Cerebellar cortex (tissue), 1 donor: Measurements from ENCODE around the gene HBG1.

ENCODE experiments used
- DNase-seq: peaks from one replicate; pipeline ENCODE4 v3.0.0-alpha.2; 2015; ENCODE audit warnings: low spot score

The HBG1 gene

DNA sequence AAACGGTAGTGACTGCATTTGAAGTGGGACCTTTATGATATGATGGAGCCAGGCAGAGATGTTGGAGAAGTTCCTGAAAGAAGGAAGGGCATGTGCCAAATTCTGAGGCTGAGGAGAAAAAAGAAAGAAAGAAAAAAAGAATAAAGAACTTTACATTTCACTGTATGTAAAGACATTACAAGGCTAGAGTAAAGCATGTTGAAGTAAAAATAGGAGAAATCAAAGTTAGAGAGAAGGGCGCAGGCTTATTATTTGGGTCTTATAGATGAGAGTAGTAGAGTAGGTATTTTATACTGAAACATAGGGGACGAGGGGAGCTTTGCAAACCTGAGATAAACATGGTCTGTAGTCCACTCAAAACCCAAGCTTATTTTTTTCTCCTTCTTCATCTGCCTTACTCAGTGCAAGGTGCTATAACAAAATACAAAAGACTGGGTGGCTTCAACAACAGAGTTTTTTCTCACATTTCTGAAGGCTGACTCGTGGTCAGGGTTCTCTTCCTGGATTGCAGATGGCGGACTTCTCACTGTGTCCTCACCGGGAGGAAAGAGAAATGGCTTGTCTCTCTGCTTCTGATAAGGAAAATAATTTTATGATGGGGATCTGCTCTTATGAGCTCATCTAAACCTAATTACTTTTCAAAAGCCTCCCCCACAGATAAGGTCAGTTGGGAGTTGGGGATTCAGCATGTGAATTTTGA lies 2.7 kb downstream of the HBG1 start:
- DNase-seq = no peak

GRCh38 chr11:5245155-5245554 lies 4.5 kb downstream of the HBG1 start:
- DNase-seq = no peak

- DNase-seq = no peak
Measured at GRCh38 chr11:5243816-5244180, 5.9 kb downstream of the HBG1 start.

DNA sequence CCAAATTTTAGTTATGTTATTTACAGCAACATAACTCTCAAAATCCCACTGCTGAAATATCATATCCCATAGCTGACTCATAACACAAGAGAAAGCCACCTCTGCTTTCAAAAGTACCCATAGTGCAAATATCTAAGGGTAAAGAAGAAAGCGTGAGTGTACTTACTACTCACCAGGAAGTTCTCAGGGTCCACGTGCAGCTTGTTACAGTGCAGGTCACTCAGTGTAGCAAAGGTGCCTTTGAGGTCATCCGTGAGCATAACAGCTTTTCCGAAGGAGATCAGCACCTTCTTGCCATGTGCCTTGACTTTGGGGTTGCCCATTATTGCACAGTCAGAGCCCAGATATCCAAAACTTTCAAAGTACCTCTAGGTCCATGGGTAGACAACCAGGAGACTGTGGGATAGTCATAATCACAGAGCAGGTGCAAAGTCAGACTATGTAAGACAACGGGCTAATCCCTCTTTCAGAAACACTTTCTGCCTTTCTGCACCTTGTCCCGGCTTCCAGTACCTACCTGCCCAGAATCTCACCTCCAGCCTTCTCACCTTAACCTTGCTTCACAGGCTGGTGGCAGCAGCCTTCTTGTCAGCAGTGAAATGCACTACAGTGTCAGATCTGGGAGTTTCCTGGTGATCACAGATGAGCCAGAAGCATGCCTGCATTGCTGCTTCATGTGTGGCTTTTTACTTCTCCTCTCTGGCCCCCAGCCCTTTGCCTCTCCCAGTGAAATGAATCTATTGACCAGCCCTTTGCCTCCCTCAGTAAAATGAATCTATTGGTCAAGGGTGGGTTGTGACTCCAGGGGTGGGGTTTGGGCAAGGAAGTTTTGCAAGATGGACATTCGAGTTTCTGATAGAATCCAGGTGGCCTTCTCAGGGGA lies 6.5 kb downstream of the HBG1 start:
- no peak for DNase-seq

DNA sequence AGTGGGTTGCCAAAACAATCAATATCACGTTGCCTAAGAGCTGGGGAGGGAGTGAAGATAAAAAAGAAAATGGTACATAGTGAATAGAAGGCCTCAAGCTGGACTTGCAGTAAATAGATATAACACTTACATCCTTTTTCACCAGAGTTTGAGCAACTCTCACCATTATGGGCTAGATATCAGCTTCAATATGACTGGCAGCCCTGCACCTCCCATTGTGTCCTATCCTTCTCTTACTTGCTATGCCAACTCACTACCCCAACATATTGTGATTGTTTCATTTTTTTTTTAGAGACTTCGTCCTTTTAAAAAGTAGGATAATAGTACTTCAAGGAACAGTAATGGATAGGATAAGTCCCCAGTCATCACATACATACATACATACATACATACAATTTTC lies 7.4 kb downstream of the HBG1 start:
- DNase-seq = no peak

DNA sequence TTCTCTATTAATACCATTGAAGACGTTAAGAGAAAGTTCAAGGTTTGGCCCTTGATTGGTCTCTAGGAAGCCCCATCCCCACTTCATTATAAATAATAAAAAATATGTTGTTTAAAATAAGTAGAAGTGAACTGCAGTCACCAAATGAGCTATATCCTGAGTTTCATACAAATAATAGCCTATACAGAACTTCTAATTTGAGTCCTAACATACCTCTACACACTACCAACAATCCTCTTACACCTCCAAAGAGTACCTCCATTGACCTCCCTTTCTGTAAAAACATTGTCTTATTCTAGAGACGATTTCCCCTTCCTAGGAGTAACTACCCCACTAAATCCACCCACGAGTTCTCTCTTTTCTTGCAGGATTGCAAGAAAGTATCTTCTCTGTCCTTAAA lies 8.2 kb downstream of the HBG1 start:
- no peak for DNase-seq

DNA sequence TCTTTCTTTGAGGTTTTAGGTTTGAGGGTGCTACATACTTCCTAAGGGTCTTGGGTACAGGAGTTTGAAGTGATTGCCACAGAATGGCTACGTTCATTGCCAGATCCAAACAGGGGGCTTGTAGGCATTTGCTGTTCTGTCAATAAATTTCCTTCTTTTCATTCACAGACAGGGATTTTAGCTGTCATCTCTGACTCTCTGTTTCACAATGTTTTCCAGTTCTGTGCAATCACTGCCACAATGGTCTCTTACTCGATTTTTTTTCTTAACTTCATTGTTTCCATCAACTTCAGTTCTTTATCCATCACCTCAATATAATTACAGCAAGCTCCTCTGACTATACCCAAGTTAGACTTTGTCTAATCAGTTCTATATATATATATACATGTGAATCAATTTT lies 9.2 kb downstream of the HBG1 start:
- no peak for DNase-seq

DNA sequence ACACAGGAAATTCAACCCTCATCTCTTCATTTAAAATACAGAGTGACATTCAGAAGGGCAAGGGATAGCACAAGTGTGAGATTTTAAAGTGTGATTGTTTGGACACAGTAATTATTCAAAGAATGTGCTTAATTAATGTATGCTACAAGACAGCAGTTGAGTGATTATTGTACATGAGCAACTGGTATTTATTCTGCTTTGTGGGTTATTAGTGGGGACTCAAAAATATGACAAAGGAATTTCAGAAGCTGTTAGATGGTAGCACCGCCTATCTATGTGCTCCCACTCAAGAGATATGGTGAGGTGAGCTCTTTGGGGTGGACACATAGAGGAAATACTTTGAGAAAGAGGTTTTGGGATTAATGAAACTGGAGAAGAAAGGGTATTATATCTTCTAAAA lies 9.6 kb downstream of the HBG1 start:
- DNase-seq = no peak

DNA sequence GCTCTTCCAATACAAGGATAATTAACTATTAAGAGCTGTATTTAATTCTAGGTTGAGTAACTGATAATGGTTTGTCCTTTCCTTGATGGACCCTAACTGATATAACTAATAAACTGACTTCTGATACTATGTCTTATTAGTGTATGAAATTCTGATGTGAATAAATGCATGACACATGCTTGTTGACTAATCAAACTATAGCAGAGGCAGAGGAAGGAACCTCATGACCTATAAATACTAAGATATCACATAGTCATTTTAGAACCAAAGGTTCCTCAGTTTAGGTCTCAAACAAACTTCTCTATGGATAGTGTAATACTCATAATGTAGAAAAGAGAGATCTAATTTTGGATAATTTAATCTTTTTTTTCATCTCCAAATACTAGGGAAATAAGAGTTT lies 10.6 kb downstream of the HBG1 start:
- DNase-seq = no peak

GRCh38 chr11:5238486-5238885 lies 11.2 kb downstream of the HBG1 start:
- no peak for DNase-seq

DNA sequence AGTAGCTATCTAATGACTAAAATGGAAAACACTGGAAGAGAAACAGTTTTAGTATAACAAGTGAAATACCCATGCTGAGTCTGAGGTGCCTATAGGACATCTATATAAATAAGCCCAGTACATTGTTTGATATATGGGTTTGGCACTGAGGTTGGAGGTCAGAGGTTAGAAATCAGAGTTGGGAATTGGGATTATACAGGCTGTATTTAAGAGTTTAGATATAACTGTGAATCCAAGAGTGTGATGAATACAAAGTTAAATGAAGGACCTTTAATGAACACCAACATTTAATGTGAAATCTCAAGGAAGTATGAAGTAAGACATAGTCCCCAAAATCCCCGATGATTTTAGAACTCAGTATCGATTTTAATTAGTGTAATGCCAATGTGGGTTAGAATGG lies 12.2 kb downstream of the HBG1 start:
- DNase-seq = no peak

DNA sequence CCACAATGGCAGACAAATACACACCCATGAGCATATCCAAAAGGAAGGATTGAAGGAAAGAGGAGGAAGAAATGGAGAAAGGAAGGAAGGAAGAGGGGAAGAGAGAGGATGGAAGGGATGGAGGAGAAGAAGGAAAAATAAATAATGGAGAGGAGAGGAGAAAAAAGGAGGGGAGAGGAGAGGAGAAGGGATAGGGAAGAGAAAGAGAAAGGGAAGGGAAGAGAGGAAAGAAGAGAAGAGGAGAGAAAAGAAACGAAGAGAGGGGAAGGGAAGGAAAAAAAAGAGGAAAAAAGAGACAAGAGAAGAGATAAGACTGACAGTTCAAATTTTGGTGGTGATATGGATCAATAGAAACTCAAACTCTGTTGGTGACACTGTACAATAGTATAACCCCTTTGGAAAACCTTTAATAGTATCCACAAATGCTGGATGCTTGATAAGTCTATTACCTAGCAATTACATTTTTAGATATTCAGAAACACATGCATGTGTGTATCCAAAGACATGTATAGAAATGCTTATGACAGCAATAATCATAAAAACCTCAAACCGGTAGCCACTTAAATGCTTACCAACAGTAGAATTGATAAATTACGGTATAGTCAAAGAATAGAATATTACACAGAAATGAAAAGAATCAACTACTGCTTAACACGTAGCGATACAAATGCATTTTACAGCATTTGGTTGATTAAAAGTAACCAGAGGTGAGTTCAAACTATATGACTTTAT lies 14.1 kb downstream of the HBG1 start:
- no peak for DNase-seq

- no peak for DNase-seq
Measured at GRCh38 chr11:5234381-5234834, 15.2 kb downstream of the HBG1 start, which contains the start of gene HBD. Gene HBD, minus strand, starts transcription at chr11:5234483. Its CDS starts 50 bp downstream, at chr11:5234433.

DNA sequence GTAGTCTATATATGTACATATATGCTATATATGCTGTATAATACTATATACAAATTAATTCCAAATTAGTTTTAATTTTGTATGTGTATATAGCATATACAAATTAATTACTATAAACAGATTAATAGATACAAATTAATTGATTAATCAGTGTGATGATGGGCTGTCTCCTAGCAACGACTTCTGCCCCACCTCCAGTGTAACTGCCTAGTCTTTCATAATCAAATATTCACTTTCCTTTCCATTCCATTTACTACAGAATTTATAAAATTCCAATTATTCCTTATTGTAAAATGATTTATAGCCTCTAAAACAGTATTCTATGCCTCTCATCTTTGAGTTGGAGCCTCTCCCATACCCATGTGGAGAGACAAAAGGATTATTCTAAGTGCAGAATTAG lies 16.4 kb downstream of the HBG1 start:
- no peak for DNase-seq

GRCh38 chr11:5232821-5233220 lies 16.8 kb downstream of the HBG1 start:
- no peak for DNase-seq

DNA sequence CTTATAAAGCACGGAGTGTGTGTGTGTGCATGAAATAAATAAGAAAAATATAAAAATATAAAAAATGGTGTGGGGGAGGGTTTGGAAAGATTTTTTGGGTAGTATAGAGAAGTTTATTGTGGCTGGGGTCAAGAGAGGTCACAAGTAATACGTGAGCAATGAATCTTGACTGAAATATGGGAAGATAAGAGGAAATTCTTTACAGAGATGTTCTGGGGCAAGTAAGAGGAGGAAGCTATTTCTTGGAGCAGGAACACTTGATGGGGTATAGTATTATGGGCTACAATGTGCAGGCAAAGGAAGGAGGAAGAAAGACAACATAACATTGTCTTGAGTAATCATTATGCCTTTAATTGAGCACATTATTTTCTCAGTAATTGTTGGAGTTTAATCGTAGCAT lies 17.5 kb downstream of the HBG1 start:
- DNase-seq = no peak

DNA sequence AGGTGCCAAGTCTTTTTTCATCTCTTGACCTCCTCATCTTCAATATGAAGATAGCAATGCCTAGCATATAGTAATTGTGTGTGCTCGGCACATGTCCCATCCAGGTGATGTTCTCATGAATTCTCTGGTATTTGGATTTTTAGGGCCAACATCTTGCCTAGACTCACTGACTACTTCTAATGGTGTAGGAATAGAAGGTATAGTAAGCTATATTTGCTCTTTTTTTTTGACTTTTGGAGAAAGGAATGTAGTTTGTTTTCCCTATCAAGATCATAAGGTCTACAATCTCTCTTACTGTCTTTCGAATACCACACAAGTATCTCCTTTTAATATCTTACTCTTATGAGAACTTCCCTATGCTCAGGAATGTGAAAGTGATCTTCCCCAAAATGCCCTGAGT lies 18.5 kb downstream of the HBG1 start:
- no peak for DNase-seq

DNA sequence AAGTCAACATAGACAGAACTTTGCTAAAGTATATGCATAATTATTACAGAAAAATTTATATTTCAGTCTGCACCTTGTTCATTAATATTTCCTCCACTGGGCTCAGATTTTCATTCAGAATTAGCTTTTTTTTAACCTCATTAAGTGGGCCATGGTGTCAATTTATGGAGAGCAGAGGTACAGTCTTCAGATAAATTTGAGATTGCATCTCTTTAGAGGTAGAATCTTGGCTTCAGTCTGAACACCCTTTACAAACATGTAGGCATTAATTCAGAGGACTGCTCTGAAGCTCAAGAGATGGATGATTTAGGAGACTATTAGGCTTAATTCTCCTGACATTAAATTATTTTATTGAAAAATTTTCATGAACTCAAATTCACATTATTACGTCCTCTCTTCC lies 19.4 kb downstream of the HBG1 start:
- no peak for DNase-seq

GRCh38 chr11:5229796-5230195 lies 19.9 kb downstream of the HBG1 start:
- no peak for DNase-seq

DNA sequence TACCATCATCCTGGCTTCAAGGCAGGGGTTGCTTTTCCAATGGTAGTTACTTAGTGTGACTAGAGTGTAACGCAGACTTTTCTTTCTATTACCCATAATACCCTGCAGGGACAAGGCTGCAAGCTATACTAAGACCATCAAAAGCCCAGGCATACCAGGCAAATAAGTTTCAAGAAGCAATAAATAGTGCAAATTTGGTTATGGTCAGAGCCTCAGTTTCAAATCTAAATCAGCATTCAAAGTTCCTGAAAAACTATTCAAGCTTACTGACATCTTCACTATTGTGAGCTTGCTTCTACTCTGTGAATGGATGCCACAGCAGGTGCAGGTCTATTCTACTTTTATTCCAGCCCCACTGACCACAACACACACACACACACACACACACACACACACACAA lies 20.3 kb downstream of the HBG1 start:
- no peak for DNase-seq

DNA sequence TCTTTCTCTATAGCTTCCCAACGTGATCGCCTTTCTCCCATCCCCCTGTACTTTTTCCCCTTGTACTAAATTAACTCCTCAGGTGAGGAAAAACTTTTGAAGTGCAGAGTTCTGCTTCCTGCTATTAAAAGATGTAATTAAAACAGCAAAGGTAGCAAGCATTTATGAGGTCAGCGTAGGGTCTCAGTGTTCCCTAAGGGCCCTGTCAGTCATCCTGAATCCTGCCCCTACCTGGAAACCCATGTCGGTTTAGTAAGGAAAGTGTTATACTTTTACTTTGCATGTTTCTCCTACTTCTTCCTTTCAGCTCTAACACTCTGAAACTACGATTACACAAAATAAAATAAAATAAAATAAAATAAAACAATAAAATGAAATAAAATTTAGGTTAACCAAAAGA lies 21.5 kb downstream of the HBG1 start:
- no peak for DNase-seq

DNA sequence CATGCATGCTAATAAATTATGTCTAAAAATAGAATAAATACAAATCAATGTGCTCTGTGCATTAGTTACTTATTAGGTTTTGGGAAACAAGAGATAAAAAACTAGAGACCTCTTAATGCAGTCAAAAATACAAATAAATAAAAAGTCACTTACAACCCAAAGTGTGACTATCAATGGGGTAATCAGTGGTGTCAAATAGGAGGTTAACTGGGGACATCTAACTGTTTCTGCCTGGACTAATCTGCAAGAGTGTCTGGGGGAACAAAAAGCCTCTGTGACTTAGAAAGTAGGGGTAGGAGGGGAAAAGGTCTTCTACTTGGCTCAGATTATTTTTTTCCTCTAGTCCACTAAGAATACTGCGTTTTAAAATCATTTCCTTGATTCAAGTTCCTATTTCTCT lies 22.0 kb downstream of the HBG1 start:
- DNase-seq = no peak
